ENCODE measurements around the gene TRIM58.

Gene TRIM58

DNA sequence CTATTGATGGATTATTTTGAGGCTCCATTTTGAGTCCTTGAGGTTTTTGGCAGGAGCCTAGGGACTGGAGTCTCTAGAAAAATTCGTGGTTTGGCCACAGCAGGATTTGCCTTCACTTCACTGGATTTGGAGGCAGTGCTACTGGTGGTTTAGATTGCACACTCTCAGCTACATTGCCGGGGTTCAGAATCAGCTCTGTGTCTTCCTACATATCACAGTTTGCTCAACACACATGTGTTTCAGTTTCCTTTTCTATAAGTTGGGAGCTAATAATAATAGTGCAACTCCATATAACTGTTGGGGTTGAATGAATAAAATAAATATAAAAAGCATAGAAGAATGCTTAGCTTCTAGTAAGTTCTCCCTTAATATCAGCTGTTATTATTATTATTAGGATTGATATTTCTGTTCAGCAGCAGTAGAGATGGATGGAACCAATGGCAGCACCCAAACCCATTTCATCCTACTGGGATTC, 38.2 kb downstream of the TRIM58 start, which contains the start of gene OR2W3:
TSS of gene OR2W3 (plus strand) at position 425 of the 475 bp plus-strand sequence. CDS start at position 425, 0 bp downstream.
- DNase-seq, result no peak

DNA sequence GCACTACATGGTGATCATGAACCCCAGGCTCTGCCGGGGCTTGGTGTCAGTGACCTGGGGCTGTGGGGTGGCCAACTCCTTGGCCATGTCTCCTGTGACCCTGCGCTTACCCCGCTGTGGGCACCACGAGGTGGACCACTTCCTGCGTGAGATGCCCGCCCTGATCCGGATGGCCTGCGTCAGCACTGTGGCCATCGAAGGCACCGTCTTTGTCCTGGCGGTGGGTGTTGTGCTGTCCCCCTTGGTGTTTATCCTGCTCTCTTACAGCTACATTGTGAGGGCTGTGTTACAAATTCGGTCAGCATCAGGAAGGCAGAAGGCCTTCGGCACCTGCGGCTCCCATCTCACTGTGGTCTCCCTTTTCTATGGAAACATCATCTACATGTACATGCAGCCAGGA, 39.0 kb downstream of the TRIM58 start:
- DNase-seq, result no peak

DNA sequence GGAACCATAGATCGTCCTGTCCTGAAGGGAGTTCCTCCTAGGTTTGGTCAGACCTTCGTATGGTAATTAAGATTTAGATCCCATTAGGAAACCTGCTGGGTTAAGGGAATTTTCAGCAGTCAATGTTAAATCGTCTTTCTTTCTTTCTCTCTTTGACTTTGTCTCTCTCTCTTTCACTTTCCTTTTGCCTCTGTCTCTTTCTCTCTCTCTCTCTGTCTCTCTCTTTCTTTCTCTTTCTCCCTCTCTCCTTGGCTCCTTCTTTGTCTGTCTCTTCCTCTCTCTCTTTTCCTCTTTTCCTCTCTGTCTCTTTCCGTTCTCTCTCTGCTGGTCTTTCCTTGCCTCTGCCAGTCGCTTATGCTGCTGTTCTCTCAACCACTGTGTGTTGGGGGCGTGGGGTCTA, 47.1 kb downstream of the TRIM58 start:
- no peak for DNase-seq

DNA sequence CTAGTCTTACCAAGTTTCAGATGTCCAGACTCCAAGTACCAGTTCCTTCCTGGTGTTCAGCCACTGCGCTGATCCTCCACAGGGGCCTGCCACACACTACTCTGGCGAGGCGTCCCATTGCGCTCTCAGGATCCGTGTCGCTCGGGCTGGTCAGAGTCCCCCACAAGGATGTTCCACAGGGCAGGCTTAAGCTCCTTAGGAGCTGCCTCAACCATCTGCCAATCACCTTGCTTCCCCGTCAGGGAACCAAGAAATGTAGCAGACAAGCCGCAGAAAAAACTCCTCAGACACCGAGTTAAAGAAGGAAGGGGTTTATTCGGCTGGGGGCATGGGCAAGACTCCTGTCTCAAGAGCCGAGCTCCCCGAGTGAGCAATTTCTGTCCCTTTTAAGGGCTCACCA, 48.2 kb downstream of the TRIM58 start:
- no peak for DNase-seq

DNA sequence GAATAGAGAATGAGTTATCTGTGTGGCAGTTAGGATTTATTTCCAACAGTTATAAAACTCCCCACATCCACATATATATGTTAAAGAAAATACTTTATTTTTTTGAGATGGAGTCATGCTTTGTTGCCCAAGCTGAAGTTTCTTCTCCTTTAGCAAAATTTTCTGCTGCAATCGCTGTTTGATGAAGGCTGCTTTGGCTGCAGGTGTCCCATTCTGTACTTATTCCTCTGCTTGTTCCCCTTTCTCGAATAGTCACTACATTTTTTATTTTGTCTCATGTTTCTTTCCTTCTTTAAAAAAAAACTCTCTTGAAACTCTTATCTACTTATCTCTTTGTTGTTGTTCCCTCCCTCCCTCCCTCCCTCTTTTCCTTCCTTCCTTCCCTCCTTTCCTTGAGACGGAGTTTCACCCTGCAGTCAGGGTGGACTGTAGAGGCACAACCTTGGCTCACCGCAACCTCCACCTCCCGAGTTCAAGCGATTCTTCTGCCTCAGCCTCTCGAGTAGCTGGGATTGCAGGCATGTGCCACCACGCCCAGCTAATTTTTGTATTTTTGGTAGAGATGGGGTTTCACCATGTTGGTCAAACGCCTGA, 49.0 kb downstream of the TRIM58 start:
- DNase-seq, result no peak

DNA sequence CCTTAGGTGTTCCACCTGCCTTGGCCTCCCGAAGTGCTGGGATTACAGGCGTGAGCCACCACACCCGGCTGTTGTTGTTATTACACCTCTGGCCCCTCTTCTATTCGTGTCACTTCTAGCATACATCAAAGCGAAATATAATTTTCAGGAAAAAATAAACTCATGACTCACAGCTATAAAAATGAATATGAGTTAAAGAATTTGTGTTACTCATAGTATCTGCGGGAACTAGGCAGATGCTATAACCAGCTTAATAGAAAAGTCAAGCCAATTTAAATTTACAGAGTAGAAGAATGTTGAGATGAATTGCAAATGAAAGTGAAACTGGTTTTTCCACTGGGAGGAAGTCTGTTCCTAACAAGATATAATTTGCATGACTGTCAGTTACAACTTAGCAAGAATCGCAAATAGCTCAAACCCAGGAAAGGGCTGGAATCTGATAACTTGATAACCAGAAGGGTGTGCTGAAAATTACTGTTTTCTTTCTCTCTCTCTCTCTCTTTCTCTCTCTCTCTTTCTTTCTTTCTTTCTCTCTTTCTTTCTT, 49.6 kb downstream of the TRIM58 start:
- no peak for DNase-seq

DNA sequence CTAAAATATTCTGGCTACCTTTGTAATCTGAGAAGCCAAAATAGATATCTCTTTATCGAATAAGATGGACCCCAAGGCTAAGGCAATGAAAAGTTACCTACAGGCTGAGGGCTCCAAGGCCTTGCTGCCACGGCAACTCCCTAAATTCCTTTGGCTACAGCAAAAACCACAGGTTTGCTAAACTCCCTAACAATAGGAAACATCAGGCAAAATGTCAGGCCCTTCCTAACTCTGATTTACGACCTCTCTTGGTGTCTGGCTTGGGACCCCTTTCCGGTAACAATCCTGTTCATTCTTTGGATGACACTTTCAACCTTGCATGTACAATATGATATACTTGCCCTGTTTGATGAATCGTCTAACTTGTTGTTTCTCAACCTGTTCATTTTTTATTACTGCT, 51.8 kb downstream of the TRIM58 start:
- no peak for DNase-seq

DNA sequence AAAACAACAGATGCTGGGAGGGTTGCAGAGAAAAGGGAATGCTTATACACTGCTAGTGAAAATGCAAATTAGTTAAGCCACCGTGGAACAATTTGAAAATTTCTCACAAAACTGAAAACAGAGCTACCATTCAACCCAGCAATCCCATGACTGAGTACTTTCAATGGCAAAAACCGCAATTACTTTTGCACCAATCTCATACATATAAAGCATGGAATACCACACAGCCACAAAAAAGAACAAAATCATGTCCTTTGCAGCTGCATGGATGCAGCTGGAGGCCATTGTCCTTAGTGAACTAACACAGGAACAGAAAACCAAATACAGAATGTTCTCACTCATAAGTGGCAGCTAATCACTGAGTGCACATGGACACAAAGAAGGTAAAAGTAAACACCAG, 56.8 kb downstream of the TRIM58 start:
- DNase-seq, result no peak

DNA sequence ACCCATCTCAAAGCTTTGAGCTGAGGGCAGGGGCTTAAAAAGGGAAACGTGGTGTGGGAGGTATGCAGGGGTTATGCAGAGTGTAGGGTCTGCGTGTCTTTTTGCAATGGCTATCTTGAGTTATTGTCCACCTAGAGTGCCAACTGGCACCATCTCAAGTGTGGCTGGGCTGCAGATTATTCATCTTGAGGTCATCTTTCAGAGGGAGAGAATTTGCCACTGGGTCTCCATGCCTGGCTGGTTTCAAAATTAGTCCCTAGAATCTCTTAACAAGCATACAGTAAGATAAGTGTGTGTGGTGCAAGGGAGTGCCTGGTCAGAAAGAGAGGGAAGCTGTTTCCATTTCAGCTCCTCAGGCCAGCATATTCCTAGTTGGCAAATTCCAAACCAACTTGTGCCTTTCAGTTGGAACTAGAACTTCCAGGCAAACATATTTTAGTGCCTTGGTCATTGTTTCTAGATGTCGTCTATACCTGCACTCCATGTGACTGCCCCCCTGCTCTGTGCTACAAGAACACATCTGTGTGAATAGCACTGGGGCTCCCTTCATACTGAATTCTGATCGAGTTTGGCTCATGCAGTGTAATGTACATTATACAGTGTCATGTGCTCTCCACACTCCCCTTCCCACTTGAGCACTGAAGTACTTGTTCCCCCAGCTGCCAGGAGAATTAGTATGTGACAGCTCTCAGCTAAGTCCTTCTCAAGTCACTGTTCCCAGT, 58.1 kb downstream of the TRIM58 start:
- DNase-seq, result no peak

DNA sequence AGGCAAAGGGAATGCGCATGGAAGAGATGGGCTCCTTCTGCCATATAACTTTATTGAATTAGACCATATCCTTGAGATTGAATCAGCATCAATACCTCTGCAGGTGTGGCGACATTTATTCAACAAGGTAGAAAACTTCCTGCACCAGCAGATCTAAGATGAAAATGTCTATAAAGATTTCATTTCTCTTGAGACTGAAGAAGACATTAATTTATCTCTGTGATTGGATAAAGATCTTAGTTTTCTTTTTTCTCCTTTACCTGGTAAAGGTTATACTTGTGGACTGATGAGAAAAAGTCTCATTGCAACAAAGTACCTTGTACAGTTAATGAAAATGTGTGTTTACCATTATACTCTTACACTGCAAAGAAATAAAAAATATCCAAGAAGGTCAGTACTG, 63.0 kb downstream of the TRIM58 start, which contains the start of gene OR2T8:
TSS of gene OR2T8 (plus strand) at position 301 of the 400 bp plus-strand sequence. CDS start 766 bp downstream, outside the sequence.
- no peak for DNase-seq

DNA sequence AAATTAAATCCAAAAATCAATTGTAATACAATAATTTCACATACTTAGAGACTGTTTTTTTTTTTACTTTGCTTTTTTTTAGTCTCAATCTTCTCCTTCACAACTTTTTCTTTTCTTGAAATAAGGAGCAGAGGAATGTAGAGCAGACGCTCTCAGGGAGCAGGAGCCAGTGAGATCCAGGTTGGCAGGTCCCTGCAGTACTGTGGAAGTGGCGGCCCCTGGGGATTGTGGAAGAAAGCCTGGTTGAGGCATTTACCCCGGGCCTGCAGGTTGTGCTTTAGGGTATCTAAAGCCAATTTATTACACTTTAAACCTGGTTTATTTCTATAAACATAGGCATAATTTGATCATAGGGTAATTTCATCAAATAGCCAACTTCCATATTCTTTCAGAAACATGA, 67.0 kb downstream of the TRIM58 start:
- no peak for DNase-seq

DNA sequence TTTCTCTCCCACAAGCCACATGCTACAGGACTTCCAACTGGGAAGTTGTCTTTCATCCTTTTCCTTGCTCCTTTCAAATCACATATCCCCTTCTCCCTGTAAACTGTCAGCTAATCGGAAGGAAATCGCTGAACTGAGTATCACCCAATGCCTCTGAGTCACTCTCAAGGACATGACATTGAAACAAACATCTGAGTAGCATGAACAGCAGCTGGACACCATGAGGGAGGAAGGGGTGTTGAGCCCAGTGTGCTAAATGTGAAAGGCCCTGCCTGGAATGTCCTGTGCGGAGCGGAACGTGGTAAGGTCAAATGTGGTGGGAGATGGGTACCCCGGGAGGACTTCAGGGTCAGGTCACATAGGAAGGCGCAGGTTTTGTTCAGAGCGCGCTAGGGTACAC, 67.9 kb downstream of the TRIM58 start, which contains the start of gene OR2AJ1:
TSS of gene OR2AJ1 (plus strand) at position 22 of the 400 bp plus-strand sequence. CDS start 8,880 bp downstream, outside the sequence.
- DNase-seq, result no peak
